K562 (cell line): ENCODE data around the gene C18orf63. TPM values are rescaled to one million over a fixed set of nuclear protein-coding genes. Genes with fewer than 3 reads are reported as not detected.

Source experiments
- ATAC-seq: fragments of 200-7000 bp; cut with Tn5 transposase; 3 replicates; pipeline ENCODE4 v1.9.1; 2020; ENCODE audit warnings: moderate library complexity
- BruUV-seq: library from RNA; stranded (reverse); fragments of 400-500 nt; replicated peaks from 2 replicates; lab custom pipeline; 2021; lab: Mats Ljungman, UMichigan
- CTCF ChIA-PET: fragments of 300-600 bp; formaldehyde crosslinking; extraction: SDS; loops from one replicate; lab custom pipeline; 2021; ENCODE audit warnings: low intra/inter-chr PET ratio; lab: Yijun Ruan, JAX
- POLR2A ChIA-PET: fragments of 300-600, 350-650 bp; sonication (Branson Sonifier 250); formaldehyde crosslinking; extraction: SDS; loops from one replicate; lab custom pipeline; 2021; ENCODE audit warnings: antibody characterized with exemption, inconsistent platforms; lab: Yijun Ruan, JAX
- DNase-seq, 4 experiments: peaks; one replicate each; pipeline versions ENCODE4 v3.0.0 to v3.0.0-alpha.2; 2011 to 2018; ENCODE audit warnings: low spot score in 3 of 4, mixed read lengths in 3 of 4; ENCODE audit errors: extremely low read depth in 1 of 4
- FAIRE-seq: peaks from 2 replicates; lab custom pipeline; 2011; peaks lifted over from hg19 to GRCh38; lab: Jason Lieb, UNC
- H2AFZ ChIP-seq: 2 replicates; pipeline ENCODE4 v1.6.0; 2011; ENCODE audit warnings: low read depth, low read length, control low read depth, inconsistent platforms
- H3K27ac ChIP-seq: fragments of 200-600 bp; 3 replicates; pipeline ENCODE4 v1.8.0; 2011; ENCODE audit warnings: low read depth, mild to moderate bottlenecking, control low read depth, inconsistent platforms, low read length, moderate library complexity, mixed read lengths; ENCODE audit errors: extremely low read depth
- H3K27me3 ChIP-seq, 2 experiments: fragments of 300-600 bp in 1 of 2; 2 replicates in 1 of 2; 3 replicates in 1 of 2; pipeline versions ENCODE4 v1.6.0 to v1.8.0; 2011; ENCODE audit warnings: inconsistent platforms in 2 of 2, low read length in 2 of 2, mild to moderate bottlenecking in 1 of 2, mixed read lengths in 1 of 2, moderate library complexity in 1 of 2; ENCODE audit not compliant: control insufficient read depth in 2 of 2, insufficient read depth in 2 of 2
- H3K36me3 ChIP-seq: fragments of 300-600 bp; 3 replicates; pipeline ENCODE4 v1.8.0; 2011; ENCODE audit warnings: mild to moderate bottlenecking, low read length, inconsistent platforms; ENCODE audit not compliant: control insufficient read depth, insufficient read depth
- H3K4me1 ChIP-seq, 2 experiments: fragments of 200-600 bp in 1 of 2; replicated peaks in 1 of 2; 2 replicates in 1 of 2; 3 replicates in 1 of 2; pipeline versions ENCODE4 v1.5.1 to v1.8.0; 2011; ENCODE audit warnings: inconsistent platforms in 2 of 2, low read length in 2 of 2, mild to moderate bottlenecking in 1 of 2, mixed read lengths in 1 of 2, moderate library complexity in 1 of 2; ENCODE audit not compliant: control insufficient read depth in 2 of 2, insufficient read depth in 2 of 2
- H3K4me2 ChIP-seq: 2 replicates; pipeline ENCODE4 v1.6.1; 2011; ENCODE audit warnings: low read length, control low read depth, inconsistent platforms, mixed read lengths; ENCODE audit not compliant: insufficient read depth
- H3K4me3 ChIP-seq: fragments of 200-600 bp; sonication (generic), shearing (Covaris generic); 2 replicates; pipeline ENCODE4 v1.5.1; 2016; ENCODE audit warnings: control low read depth, inconsistent platforms
- H3K79me2 ChIP-seq: fragments of 200-600 bp; 3 replicates; pipeline ENCODE4 v1.8.0; 2011; ENCODE audit warnings: low read length, inconsistent platforms; ENCODE audit not compliant: control insufficient read depth, insufficient read depth
- H3K9ac ChIP-seq, 2 experiments: 2 replicates each; pipeline versions ENCODE4 v1.6.0 to v1.6.1; 2011; ENCODE audit warnings: low read depth in 2 of 2, low read length in 2 of 2, control low read depth in 1 of 2, inconsistent platforms in 1 of 2, mild to moderate bottlenecking in 1 of 2, mixed read lengths in 1 of 2; ENCODE audit not compliant: insufficient read depth in 1 of 2
- H3K9me1 ChIP-seq: one replicate; pipeline ENCODE4 v1.6.0; 2011; ENCODE audit warnings: inconsistent platforms, mild to moderate bottlenecking, low read length, moderate library complexity; ENCODE audit not compliant: control insufficient read depth, insufficient read depth
- H3K9me3 ChIP-seq: replicated peaks from 2 replicates; pipeline ENCODE4 v1.5.1; 2011; ENCODE audit warnings: low read depth, low read length, inconsistent platforms; ENCODE audit not compliant: control insufficient read depth, insufficient read depth
- H4K20me1 ChIP-seq: replicated peaks from 2 replicates; pipeline ENCODE4 v1.6.1; 2011; ENCODE audit warnings: low read length, inconsistent platforms, mixed read lengths; ENCODE audit not compliant: control insufficient read depth, insufficient read depth
- GTF3C2 ChIP-seq: IDR thresholded peaks from 3 replicates; pipeline ENCODE4 v1.6.1; 2011; ENCODE audit warnings: borderline replicate concordance, mild to moderate bottlenecking, moderate library complexity; ENCODE audit not compliant: insufficient read length; ENCODE audit errors: extremely low read depth
- NCOA2 ChIP-seq, 2 experiments: fragments of 450-650 bp; IDR thresholded peaks; 2 replicates each; pipeline ENCODE4 v1.6.1; 2018; ENCODE audit warnings: mild to moderate bottlenecking in 2 of 2, moderate library complexity in 1 of 2; ENCODE audit not compliant: partially characterized antibody in 2 of 2
- ZFX ChIP-seq: sonication (generic); formaldehyde crosslinking; IDR thresholded peaks from 2 replicates; pipeline ENCODE4 v1.8.0; 2022; ENCODE audit warnings: mild to moderate bottlenecking, missing genetic modification reagents, moderate library complexity
- ZNF507 ChIP-seq: conservative IDR thresholded peaks from 2 replicates; pipeline ENCODE4 v1.6.1; 2017; ENCODE audit warnings: missing genetic modification characterization, missing compliant biosample characterization
- ZNF644 ChIP-seq: fragments of 200-800 bp; sonication (Bioruptor generic); IDR thresholded peaks from 2 replicates; pipeline ENCODE4 v1.6.1; 2016; ENCODE audit warnings: low read depth, missing genetic modification characterization, missing compliant biosample characterization
- WGBS: fragments of 100-300 bp; shearing (Covaris generic); methylation state at CpG from one replicate; pipeline ENCODE4 v1.1.6; 2016; ENCODE audit warnings: low coverage, mixed read lengths; ENCODE audit not compliant: insufficient coverage; ENCODE audit errors: missing lambda C conversion rate; 5-methylcytosine and 5-hydroxymethylcytosine counted together
- in situ Hi-C: fragments of 300-500 bp; cut with MboI; formaldehyde crosslinking; loops from 4 replicates; pipeline ENCODE4 v1.15.0; 2018; ENCODE audit warnings: inconsistent platforms, mixed read lengths
- intact Hi-C: fragments of 100-400 bp; cut with micrococcal nuclease; formaldehyde crosslinking; loops from 2 replicates; pipeline ENCODE4 v1.14.2; 2022
- polyA plus RNA-seq, 8 experiments: library from polyadenylated mRNA; depleted of rRNA in 4 of 8; stranded (reverse) in 5 of 8; unstranded in 3 of 8; fragments of >200 nt; fragmentation: Nextera tagmentation in 2 of 8; fragmentation: Illumina TruSeq in 1 of 8; extraction: Ambion mirVana in 2 of 8; extraction: Trizol in 1 of 8; gene quantifications; 2 replicates each; pipeline versions ENCODE4 v1.2.1 to v1.2.3, GENCODE V29; 2011 to 2014; ENCODE audit warnings: inconsistent platforms in 1 of 8, missing spikeins in 1 of 8
- total RNA-seq, 7 experiments: library from RNA; depleted of rRNA in 6 of 7; stranded (reverse); fragments of >200 nt in 6 of 7; fragmentation: Illumina TruSeq in 2 of 7; extraction: Trizol in 2 of 7; gene quantifications; 2 replicates each; pipeline versions ENCODE4 v1.2.1 to v1.2.3, GENCODE V29; 2011 to 2021; ENCODE audit warnings: low replicate concordance in 1 of 7
- TF ChIP-seq, protein P1 (sequence below): fragments of 200-800 bp; sonication (Bioruptor generic); IDR thresholded peaks from 2 replicates; pipeline ENCODE4 v1.6.1; 2017; ENCODE audit warnings: missing genetic modification characterization, missing compliant biosample characterization
- TF ChIP-seq, protein P2 (sequence below), 2 experiments: fragments of 250-450 bp in 1 of 2; fragments of 450-650 bp in 1 of 2; sonication (Bioruptor Pico) in 1 of 2; IDR thresholded peaks; 2 replicates each; pipeline versions ENCODE4 v1.6.1 to v1.8.0; 2016 to 2021; ENCODE audit warnings: mild to moderate bottlenecking in 2 of 2, moderate library complexity in 2 of 2, missing compliant biosample characterization in 1 of 2, missing genetic modification characterization in 1 of 2

Gene C18orf63
- total and polyA plus RNA-seq, 9 of the 15 experiments (the other 6 are each of a cell fraction or from before 2014, with no cell fraction given), result not detected

DNA sequence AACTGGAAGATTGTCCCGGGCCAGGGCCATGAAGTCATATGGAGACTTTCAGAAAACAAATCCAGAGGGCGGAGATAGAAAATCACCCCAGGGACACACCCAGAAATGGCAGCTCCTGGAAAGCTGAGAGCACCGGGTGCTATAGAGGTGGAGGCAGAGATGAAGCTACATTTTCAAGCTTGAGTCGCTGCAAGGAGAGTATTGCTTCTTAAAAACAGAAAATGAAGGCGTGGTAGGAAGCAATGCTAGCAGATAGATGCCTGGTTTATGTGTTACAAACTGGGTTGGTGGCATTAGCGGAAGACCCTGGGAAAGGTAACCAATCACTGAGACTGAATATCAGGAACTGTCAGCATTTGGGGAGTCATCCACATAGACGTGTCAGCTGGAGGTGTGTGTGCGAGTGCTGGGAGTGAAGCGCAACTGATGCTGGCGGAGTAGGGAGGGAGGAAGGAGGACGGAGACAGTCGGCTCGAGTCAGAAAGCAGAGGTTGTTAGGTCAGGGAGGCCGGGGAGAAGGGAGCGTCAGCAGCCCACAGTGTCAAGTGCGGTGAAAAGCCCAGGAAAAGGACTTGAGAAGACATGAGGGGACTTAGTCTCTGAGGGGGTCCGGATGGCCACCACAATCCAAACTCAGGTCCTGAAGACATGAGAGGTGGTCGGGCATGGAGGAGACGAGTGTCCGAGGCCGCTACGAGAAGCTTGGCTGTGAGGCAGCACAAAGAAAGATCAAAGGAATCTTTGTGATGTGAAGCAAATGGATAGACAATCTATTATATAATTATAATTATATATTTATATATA, 45.4 kb downstream of the C18orf63 start:
- peak; percentile 39; the same call in 2 of the 3 replicates for ATAC-seq
- Histone ChIP-seq H3K4me3 (no peak overlapping the region), H3K27me3 (peaks cover 3 to 7% of the 10 kb centered on the region in 2 experiments; a peak in 2 of 5 replicates), H3K79me2 (no peaks in the 10 kb centered on the region), H2AFZ (peak overlapping the region; percentile 82), H3K9ac (0 out of 4 replicates have a peak overlapping the region, but pooled peaks of 1 of the 2 experiments have one; percentile 45), H3K9me1 (no peaks in the 10 kb centered on the region), H3K9me3 (no peaks in the 10 kb centered on the region), H3K4me2 (peak overlapping the region; percentile 70), H3K4me1 (peaks cover 0 to 2% of the 10 kb centered on the region in 2 experiments; a peak in 1 of 5 replicates), H4K20me1 (no peaks in the 10 kb centered on the region), H3K36me3 (no peaks in the 10 kb centered on the region), H3K27ac (no peak overlapping the region)
- intact Hi-C loops, result no loop called here
- TF ChIP-seq, protein P1, sequence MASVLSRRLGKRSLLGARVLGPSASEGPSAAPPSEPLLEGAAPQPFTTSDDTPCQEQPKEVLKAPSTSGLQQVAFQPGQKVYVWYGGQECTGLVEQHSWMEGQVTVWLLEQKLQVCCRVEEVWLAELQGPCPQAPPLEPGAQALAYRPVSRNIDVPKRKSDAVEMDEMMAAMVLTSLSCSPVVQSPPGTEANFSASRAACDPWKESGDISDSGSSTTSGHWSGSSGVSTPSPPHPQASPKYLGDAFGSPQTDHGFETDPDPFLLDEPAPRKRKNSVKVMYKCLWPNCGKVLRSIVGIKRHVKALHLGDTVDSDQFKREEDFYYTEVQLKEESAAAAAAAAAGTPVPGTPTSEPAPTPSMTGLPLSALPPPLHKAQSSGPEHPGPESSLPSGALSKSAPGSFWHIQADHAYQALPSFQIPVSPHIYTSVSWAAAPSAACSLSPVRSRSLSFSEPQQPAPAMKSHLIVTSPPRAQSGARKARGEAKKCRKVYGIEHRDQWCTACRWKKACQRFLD (CRISPR knock-in tag), result no peak
- TF ChIP-seq NCOA2 (IDR thresholded peaks at IDR 0.05; ENCODE audit: partially characterized antibody in 2 of 2), result no peak
- no peak for TF ChIP-seq ZFX (CRISPR knock-in tag)
- no peak for TF ChIP-seq ZNF507 (tag)
- TF ChIP-seq, protein P2, sequence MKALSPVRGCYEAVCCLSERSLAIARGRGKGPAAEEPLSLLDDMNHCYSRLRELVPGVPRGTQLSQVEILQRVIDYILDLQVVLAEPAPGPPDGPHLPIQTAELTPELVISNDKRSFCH (CRISPR knock-in tag; IDR thresholded peaks at IDR 0.05), result no peak
- TF ChIP-seq, protein P2 (tag; IDR thresholded peaks at IDR 0.05), result no peak
- TF ChIP-seq ZNF644 (tag), result no peak
- no peak for TF ChIP-seq GTF3C2
- ChIA-PET CTCF (no interaction called here), POLR2A (interaction anchor here (0.6 kb wide), 1 partner anchor 184 kb away, joined by 4 read pairs; no protein-coding TSS in a partner anchor)
- no peak for FAIRE-seq
- peak in 1 of 4 experiments; percentile 8 for DNase-seq
- BruUV-seq, result no TSS peak
- 11% methylated on average over 14 of the region's 22 CpGs for whole genome bisulfite sequencing
- in situ Hi-C loops, result loop anchor here (10.0 to 25.0 kb wide), 2 partner anchors 194 to 2001 kb away; no protein-coding TSS in a partner anchor
